GM21526 (cell line): ENCODE data around the gene RB1.
"Not testable (repeated sequence)": the region's sequence is repeated elsewhere in the genome, so short reads cannot be mapped to it uniquely, and the experiment has no call there.

ENCODE experiments used
- ATAC-seq: cut with Tn5 transposase; IDR thresholded peaks from one replicate; pipeline ENCODE4 v1.9.1; 2021; ENCODE audit warnings: moderate library complexity; ENCODE audit not compliant: unreplicated experiment, low FRiP score

The RB1 gene

GRCh38 chr13:48443442-48444208, 140.1 kb downstream of the RB1 start:
- ATAC-seq: no peak

- ATAC-seq: no peak
These were observed 142.9 kb downstream of the RB1 start for GRCh38 chr13:48446464-48446863.

DNA sequence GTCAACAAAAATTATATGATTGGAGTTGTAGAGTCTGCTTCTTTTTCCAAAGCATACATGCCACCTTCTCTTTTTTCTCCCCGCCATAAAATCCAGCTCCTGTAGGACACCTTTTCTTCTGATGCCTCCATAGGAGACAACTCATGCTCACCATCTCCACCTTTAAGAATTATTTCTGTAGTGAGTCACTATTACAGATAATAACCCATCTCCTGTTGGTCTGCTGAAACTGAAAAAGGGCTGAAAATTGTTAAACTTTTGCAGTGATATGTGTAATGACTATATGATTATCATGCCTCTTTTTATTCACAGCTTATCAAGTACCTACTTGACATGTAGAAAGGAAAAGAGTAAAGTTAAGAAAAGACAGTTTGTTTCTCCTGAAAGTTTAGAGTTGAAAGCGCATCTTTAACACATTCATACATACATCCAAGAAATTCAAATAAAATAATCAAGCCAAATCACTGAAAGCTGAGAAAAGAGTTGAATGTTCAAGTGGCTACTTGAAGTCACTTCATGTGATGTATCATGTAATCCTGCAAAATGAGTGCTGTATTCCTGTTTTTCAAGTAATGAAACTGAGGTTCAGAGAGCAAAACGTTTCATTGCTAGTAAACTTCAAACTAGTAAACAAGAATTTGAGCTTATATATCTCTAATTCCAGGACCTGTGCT, 144.9 kb downstream of the RB1 start:
- ATAC-seq: no peak

DNA sequence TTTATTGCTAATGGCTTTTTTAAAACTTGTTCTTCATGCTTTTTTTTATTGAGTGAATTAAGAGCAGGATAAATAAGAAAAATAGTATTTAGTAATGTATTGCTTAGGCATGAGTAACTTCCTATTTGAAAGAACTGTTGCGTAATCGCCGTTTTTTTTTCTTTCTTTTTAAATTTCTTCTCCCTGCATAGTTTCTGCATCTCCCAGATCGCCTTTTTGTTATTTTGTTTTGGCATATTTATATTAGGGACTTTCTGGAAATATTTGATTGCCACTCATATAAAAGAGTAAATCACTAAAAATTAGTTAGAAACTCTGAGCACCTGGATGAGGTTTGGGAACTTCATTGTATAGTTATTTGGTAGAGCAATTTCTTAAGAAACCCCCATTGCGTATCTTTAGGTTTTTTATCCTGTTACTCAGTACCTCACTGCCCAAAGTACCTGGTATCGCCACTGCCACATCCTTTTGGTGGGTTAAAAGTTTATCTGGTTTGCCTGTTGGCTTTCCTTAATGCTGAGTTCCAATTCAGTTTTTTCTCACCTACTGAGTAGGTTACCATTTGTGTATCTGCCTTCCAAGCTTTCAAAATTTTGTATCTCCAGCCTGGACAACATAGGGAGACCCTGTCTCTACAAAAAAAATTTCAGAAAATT, 145.5 kb downstream of the RB1 start:
- ATAC-seq: no peak

GRCh38 chr13:48449656-48450055, 146.1 kb downstream of the RB1 start:
- ATAC-seq: no peak

GRCh38 chr13:48451196-48451595, 147.6 kb downstream of the RB1 start:
- ATAC-seq: not testable (repeated sequence)

DNA sequence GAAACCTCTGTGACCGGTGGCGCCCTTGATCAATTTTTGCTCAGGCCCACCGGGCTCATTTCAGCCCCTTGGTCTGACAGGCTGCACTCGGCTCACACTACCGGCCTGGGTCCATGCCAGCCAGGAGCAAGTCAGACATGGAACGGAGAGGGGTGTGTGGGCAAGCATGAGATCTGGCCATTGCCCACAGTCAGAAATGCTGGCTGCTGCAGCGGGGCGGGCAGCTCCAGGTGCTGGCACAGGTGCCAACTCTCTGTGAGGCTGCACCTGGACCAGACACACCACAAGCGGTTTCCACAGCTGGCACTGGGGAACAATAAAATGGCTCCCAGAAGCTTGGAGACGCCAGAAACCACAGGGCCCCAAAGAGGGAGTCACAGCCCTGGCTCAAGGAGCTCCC, 153.0 kb downstream of the RB1 start:
- no peak for ATAC-seq

DNA sequence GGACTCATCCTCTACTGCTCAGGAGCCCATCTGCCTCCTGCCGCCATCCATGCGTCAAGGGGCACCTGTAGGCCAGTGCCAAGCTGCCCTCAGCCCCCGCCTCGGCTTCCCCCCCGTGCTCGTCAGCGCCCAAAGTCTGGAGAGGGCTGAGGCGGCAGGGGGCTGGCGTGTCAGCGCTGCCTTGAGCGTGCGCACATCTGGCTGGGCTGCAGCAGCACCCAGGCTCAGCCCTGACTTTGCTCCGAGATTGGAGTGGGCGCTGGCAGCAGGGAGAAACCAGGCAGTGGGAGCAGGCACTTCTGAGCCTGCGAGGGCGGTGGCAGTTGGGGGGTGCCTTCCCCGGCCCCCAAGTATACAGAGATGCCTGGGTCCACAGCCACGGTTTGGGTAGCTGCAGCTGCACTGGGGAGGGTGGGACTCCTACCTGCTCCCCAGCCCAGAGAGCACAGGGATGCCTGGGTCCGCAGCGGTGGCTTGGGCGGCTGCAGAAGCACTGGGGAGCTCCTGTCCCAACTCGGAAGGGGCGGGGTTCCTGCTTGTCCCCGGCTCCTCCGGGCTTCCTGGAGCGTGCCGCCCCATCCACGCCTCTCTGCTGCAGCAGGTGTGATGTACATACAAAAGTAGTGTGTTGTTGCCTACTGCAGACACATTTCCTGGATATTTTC, 154.2 kb downstream of the RB1 start:
- no peak for ATAC-seq

GRCh38 chr13:48475230-48475629, 171.7 kb downstream of the RB1 start:
- ATAC-seq: no peak

- ATAC-seq: no peak
These were observed 172.7 kb downstream of the RB1 start for GRCh38 chr13:48476215-48476614.

GRCh38 chr13:48476686-48477085, 173.1 kb downstream of the RB1 start:
- no peak for ATAC-seq

DNA sequence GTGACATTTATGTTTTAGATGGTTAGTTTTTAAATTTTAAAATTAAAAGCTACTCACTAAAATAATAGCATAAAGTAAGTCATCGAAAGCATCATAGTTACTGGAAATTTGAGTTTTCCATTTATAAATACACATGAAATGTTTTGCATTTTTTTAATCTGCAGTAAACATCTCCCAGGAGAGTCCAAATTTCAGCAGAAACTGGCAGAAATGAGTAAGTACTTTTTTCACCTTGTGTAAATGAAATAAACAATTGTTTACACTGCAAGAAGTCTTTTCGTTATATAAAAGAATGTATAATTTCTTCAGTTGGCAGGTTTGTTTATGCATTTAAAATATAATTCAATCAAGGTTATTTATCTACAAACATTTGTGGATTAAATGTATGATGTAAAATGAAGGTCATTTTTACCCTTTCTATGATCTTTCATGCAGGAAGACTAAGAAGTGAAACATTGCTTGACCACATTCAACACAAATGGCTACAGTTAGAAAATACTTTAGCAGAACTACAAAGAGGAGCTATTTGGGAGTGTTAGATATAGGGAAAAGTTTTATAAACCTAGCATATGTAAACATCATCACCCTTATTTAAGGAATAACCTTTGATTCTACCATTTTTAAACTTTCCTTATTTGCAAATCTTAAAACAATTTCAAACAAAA, 173.8 kb downstream of the RB1 start:
- no peak for ATAC-seq

DNA sequence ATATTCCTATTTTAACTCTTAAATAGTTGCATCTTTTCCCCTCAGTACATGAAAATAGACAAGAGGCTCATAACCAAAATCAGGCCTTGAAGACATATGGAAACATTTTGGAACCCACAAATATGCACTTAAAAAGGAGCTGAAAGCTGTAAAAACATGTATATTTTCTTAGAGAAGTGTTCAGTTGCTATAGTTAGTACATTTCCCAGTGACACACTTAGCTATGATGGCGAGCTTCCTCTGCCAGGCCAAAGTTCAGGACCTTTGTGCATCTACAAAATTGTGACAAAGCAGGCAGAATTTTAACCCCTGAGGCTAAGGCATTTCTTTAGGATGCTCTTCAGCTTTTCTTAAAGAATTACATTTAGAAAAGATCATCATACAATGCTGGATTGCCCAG, 174.8 kb downstream of the RB1 start:
- ATAC-seq: no peak

- no peak for ATAC-seq
These were observed 180.0 kb downstream of the RB1 start for GRCh38 chr13:48483575-48483974.

GRCh38 chr13:48485432-48485831, 181.9 kb downstream of the RB1 start:
- ATAC-seq: no peak

DNA sequence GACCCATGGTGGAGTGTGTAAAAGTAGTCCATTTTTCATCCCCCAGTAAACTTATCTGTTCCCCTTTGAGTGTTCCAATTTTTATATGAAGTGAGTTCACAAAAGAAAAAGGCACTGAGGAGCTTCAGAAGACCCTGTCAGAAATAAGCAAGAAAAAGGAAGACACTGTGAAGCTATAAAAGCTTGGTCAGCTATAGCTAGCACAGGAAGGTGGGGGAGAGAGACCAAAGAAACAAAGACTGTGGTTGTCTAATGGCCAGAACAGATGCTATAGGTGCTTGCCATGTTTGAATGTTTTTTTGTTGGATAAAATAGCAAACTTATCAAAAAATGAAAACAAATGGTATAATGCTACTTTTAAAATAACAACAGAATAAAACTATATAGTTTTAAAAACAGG, 182.8 kb downstream of the RB1 start:
- ATAC-seq: no peak

GRCh38 chr13:48486836-48487235, 183.3 kb downstream of the RB1 start:
- no peak for ATAC-seq

- ATAC-seq: no peak
These were observed 184.4 kb downstream of the RB1 start for GRCh38 chr13:48487968-48488367.

DNA sequence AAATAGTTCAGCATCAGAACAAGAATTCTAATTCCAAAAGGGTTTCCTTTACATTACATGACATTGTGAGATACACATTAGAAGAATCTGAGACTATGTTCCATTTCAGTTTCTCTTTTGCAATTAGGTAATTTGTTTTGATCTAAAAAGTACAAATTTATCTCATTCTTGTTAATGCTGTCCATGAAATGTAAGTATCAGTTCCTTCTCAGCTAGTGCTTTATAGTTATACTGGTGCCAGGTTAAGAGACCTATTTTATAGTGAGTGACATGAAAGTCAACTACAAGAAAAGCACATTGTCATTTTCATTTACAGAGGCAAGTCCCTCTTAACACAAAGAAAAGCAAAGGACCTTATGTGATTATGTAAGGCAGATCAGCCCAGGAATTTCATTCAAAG, 185.4 kb downstream of the RB1 start:
- no peak for ATAC-seq

GRCh38 chr13:48489666-48490065, 186.1 kb downstream of the RB1 start:
- ATAC-seq: no peak

DNA sequence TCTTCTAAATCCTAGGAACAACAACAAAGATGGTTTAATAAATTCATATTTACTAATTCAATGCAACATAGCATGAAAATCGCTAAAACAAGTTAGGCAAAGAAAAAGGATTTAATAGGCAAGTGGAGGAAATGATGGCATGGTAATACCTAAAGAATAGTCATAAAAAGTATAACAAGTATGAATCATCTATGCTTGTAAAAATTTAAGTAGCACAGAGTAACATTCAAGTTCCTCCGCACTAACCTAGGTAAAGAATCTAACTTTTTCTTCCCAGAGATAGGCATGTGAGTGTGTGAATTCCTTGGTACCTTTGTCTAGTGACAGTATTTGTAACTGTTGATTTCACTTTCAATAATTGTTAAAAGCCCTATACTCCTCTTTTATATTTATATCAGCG, 186.7 kb downstream of the RB1 start:
- ATAC-seq: no peak
